ENCODE results near the gene MMP25.

MMP25 gene

DNA sequence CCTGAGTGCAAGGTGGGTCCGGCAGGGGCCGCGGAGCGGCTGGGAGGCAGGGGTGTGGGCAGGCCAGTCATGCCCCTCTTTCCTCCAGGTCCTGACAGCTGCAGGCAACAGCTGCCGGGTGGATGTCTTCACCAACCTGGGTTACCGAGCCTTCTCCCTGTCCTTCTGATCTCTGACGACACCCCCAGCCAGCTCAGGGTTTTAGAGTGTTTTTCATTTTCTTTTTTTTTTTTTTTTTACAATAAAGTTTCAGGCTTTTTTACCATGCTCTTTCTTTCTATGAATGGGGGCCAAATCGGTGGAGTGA lies 18.9 kb upstream of the MMP25 start:
- TF ChIP-seq, protein P1, sequence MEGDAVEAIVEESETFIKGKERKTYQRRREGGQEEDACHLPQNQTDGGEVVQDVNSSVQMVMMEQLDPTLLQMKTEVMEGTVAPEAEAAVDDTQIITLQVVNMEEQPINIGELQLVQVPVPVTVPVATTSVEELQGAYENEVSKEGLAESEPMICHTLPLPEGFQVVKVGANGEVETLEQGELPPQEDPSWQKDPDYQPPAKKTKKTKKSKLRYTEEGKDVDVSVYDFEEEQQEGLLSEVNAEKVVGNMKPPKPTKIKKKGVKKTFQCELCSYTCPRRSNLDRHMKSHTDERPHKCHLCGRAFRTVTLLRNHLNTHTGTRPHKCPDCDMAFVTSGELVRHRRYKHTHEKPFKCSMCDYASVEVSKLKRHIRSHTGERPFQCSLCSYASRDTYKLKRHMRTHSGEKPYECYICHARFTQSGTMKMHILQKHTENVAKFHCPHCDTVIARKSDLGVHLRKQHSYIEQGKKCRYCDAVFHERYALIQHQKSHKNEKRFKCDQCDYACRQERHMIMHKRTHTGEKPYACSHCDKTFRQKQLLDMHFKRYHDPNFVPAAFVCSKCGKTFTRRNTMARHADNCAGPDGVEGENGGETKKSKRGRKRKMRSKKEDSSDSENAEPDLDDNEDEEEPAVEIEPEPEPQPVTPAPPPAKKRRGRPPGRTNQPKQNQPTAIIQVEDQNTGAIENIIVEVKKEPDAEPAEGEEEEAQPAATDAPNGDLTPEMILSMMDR (IDR thresholded peaks at IDR 0.05; ENCODE audit: low read depth, low read length) = no peak
- no peak for DNase-seq (ENCODE audit: extremely low read depth, low read depth)

DNA sequence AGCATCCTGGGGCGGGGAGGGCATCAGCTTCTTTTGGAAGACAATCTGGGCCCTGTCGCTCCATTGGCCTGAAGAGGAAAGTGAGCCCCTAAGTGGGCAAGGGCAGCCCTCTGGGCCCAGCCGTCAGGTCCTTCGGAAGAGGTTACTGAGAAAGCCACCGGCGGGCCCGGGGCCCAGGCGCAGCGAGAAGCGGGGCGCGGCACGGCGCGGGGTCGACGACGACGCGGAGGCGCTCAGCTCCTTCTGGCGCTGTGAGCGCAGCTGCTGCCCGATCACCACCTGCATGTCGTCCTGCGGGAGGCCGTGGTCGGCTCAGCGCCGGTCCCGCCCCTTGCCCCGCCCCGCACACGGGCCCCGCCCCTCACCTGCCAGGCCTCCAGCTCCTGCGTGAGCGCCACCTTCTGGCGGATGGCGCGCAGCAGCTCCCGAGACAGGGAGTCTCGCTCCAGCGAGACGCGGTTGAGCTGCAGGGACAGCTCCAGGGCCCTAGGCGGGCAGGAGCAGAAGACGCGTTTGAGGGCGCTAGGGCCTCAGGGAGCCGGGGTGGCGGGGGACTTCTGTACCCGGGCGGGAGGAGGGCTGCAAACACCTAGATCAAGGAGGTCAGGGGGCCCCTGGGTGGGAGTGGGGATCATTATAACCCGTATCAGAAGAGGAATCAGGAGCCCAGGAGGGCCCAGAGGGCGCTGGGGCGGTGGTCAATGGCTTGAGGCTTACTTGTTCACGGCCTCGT lies 18.2 kb upstream of the MMP25 start:
- TF ChIP-seq, protein P1 (IDR thresholded peaks at IDR 0.05; ENCODE audit: low read depth, low read length) = peak; percentile 50
- DNase-seq (ENCODE audit: extremely low read depth, low read depth) = no peak

DNA sequence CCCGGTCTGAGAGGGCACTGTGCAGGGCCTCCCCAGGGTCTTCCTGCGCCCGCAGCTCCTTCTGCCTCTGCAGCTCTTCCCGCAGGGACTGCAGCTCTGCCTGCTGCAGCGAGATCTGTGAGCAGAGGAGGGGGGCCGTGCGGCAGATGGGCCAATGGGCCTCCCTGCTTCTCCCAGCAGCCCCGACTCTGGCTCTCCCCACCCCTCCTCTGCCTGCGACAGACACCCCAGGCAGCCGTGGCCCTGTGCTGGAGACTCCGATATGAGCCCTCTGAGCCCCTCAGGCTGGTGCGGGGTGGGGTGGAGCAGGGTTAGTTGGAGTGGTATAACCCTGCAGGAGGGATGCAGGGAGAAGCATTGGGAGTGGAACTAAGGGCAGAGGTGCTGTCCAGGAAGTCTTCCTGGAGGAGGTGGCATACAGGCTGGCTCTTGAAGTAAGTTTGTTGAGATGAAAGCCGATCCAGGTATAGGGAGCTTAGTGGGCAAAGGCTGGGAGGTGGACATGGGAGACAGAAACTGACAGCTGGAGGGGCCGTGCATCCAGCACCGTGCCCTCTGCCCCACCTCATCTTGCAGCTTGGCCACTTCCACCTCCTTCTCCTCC lies 17.5 kb upstream of the MMP25 start:
- TF ChIP-seq, protein P1 (IDR thresholded peaks at IDR 0.05; ENCODE audit: low read depth, low read length) = no peak
- DNase-seq (ENCODE audit: extremely low read depth, low read depth) = no peak

- TF ChIP-seq, protein P1 (IDR thresholded peaks at IDR 0.05; ENCODE audit: low read depth, low read length) = no peak
- no peak for DNase-seq (ENCODE audit: extremely low read depth, low read depth)
These were observed 16.7 kb upstream of the MMP25 start for GRCh38 chr16:3029491-3030221.

GRCh38 chr16:3030222-3031212 lies 15.8 kb upstream of the MMP25 start:
- no peak for DNase-seq (ENCODE audit: extremely low read depth, low read depth)
- TF ChIP-seq, protein P1 (IDR thresholded peaks at IDR 0.05; ENCODE audit: low read depth, low read length) = no peak

GRCh38 chr16:3032624-3033023 lies 13.7 kb upstream of the MMP25 start:
- TF ChIP-seq, protein P1 (IDR thresholded peaks at IDR 0.05; ENCODE audit: low read depth, low read length) = no peak
- DNase-seq (ENCODE audit: extremely low read depth, low read depth) = no peak
